GM19468 (cell line): Measurements from ENCODE around the gene ASCC2.

Experiments used
- ATAC-seq: cut with Tn5 transposase; IDR thresholded peaks from one replicate; pipeline ENCODE4 v1.9.1; 2021; ENCODE audit warnings: mild to moderate bottlenecking, moderate library complexity, moderate number of reproducible peaks; ENCODE audit not compliant: unreplicated experiment; ENCODE audit errors: extremely low read depth

The ASCC2 gene

GRCh38 chr22:29790061-29790460, 48.0 kb downstream of the ASCC2 start:
- ATAC-seq, result no peak

- no peak for ATAC-seq
Measured at GRCh38 chr22:29788339-29789279, 49.5 kb downstream of the ASCC2 start.

GRCh38 chr22:29787371-29787980, 50.6 kb downstream of the ASCC2 start:
- no peak for ATAC-seq

GRCh38 chr22:29786031-29786430, 52.0 kb downstream of the ASCC2 start:
- ATAC-seq, result no peak

- ATAC-seq, result no peak
Measured at GRCh38 chr22:29784451-29785361, 53.4 kb downstream of the ASCC2 start.

- ATAC-seq, result no peak
Measured at GRCh38 chr22:29782061-29782845, 55.8 kb downstream of the ASCC2 start.

GRCh38 chr22:29780748-29781676, 57.1 kb downstream of the ASCC2 start:
- no peak for ATAC-seq

GRCh38 chr22:29780220-29780619, 57.9 kb downstream of the ASCC2 start:
- ATAC-seq, result no peak

GRCh38 chr22:29773233-29773632, 64.8 kb downstream of the ASCC2 start:
- ATAC-seq, result no peak

- ATAC-seq, result no peak
Measured at GRCh38 chr22:29772170-29772641, 65.9 kb downstream of the ASCC2 start.

GRCh38 chr22:29769723-29770321, 68.3 kb downstream of the ASCC2 start:
- ATAC-seq, result no peak

- ATAC-seq, result no peak
Measured at GRCh38 chr22:29768052-29768693, 69.9 kb downstream of the ASCC2 start.

GRCh38 chr22:29767171-29768051, 70.7 kb downstream of the ASCC2 start, which contains the start of gene UQCR10:
Gene UQCR10, plus strand, starts transcription at chr22:29767369. Its CDS starts 30 bp downstream, at chr22:29767399.
- peak; percentile 33 for ATAC-seq

- peak; percentile 51 for ATAC-seq
Measured at GRCh38 chr22:29766632-29767170, 71.4 kb downstream of the ASCC2 start, which contains the start of gene ZMAT5. Gene ZMAT5, minus strand, starts transcription at chr22:29767007. Its CDS starts 18,463 bp downstream, at chr22:29748544.

- no peak for ATAC-seq
Measured at GRCh38 chr22:29765905-29766631, 72.0 kb downstream of the ASCC2 start.

- no peak for ATAC-seq
Measured at GRCh38 chr22:29762263-29762662, 75.8 kb downstream of the ASCC2 start.
